G401 (cell line): ENCODE data around the gene GPR17. TPM values are rescaled to one million over a fixed set of nuclear protein-coding genes. Genes with fewer than 3 reads are reported as not detected.

Experiments used
- DNase-seq: peaks from one replicate; pipeline ENCODE4 v3.0.0-alpha.2; 2015; ENCODE audit warnings: low spot score
- in situ Hi-C: cut with HindIII; loops from 2 replicates; pipeline ENCODE4 v1.10.0; 2016; ENCODE audit warnings: low sequenced_read_pairs, mixed read lengths
- total RNA-seq: library from RNA; depleted of rRNA; stranded (reverse); fragments of >200 nt; shearing (Covaris generic); gene quantifications from 2 replicates; pipeline ENCODE4 v1.2.3, GENCODE V29; 2014

Gene GPR17
- total RNA-seq, 1 experiment from 2014 or later, result not detected

GRCh38 chr2:127678991-127679390 lies 33.0 kb downstream of the GPR17 start:
- no peak for DNase-seq
- in situ Hi-C loops, result no loop called here

GRCh38 chr2:127679680-127680361 lies 33.9 kb downstream of the GPR17 start:
- no peak for DNase-seq

GRCh38 chr2:127680706-127681287 lies 34.8 kb downstream of the GPR17 start:
- no peak for DNase-seq
- in situ Hi-C loops, result no loop called here

More at GRCh38 chr2:127679680-127680361, 33.9 kb downstream of the GPR17 start:
- in situ Hi-C loops, result no loop called here

- DNase-seq, result no peak
- in situ Hi-C loops, result no loop called here
These were observed 35.4 kb downstream of the GPR17 start for GRCh38 chr2:127681288-127681804.

- DNase-seq, result no peak
These were observed 36.3 kb downstream of the GPR17 start for GRCh38 chr2:127681976-127682857.

GRCh38 chr2:127683056-127683455 lies 37.1 kb downstream of the GPR17 start:
- no peak for DNase-seq
- in situ Hi-C loops, result no loop called here

More at GRCh38 chr2:127681976-127682857, 36.3 kb downstream of the GPR17 start:
- in situ Hi-C loops, result no loop called here

- in situ Hi-C loops, result no loop called here
- no peak for DNase-seq
These were observed 37.8 kb downstream of the GPR17 start for GRCh38 chr2:127683757-127684156.

GRCh38 chr2:127685410-127686080 lies 39.6 kb downstream of the GPR17 start:
- in situ Hi-C loops, result no loop called here
- DNase-seq, result no peak

GRCh38 chr2:127688405-127688804 lies 42.5 kb downstream of the GPR17 start:
- in situ Hi-C loops, result no loop called here

GRCh38 chr2:127690696-127691095 lies 44.7 kb downstream of the GPR17 start:
- in situ Hi-C loops, result no loop called here
- DNase-seq, result no peak

More at GRCh38 chr2:127688405-127688804, 42.5 kb downstream of the GPR17 start:
- DNase-seq, result no peak

- in situ Hi-C loops, result no loop called here
- no peak for DNase-seq
These were observed 49.0 kb downstream of the GPR17 start for GRCh38 chr2:127694986-127695385.

- no peak for DNase-seq
- in situ Hi-C loops, result no loop called here
These were observed 49.8 kb downstream of the GPR17 start for GRCh38 chr2:127695491-127696472.

- in situ Hi-C loops, result no loop called here
These were observed 51.7 kb downstream of the GPR17 start for GRCh38 chr2:127697482-127698180.

GRCh38 chr2:127698553-127699355 lies 52.8 kb downstream of the GPR17 start:
- in situ Hi-C loops, result no loop called here
- DNase-seq, result no peak

More at GRCh38 chr2:127697482-127698180, 51.7 kb downstream of the GPR17 start:
- DNase-seq, result no peak

- in situ Hi-C loops, result no loop called here
- no peak for DNase-seq
These were observed 54.7 kb downstream of the GPR17 start for GRCh38 chr2:127700527-127701192.

GRCh38 chr2:127701193-127701650 lies 55.3 kb downstream of the GPR17 start, which contains the start of gene SFT2D3:
Gene SFT2D3, plus strand, starts transcription at chr2:127701497. Its CDS starts 32 bp downstream, at chr2:127701529.
- DNase-seq, result peak; percentile 90
- in situ Hi-C loops, result no loop called here
